Ovary (tissue), 3 donors: ENCODE measurements around the gene PHF21B.

Experiments
- EP300 ChIP-seq: sonication (generic); formaldehyde crosslinking; IDR thresholded peaks from one replicate; pipeline ENCODE4 v1.6.1; 2017; ENCODE audit warnings: antibody characterized with exemption
- POLR2A ChIP-seq: fragments of 450-650 bp; IDR thresholded peaks from one replicate; pipeline ENCODE4 v1.6.1; 2017; ENCODE audit warnings: antibody characterized with exemption, mild to moderate bottlenecking, moderate library complexity
- TF ChIP-seq, protein P1 (sequence below), 3 donors: fragments of 450-650 bp in 2 of 3; fragments of 200-600 bp in 1 of 3; IDR thresholded peaks; one replicate each; pipeline versions ENCODE4 v1.5.1 to v1.8.0; 2016 to 2022; ENCODE audit warnings: antibody characterized with exemption in 3 of 3, mild to moderate bottlenecking in 1 of 3
- donor health status: DM: no; HTN: no; CAD: no.

GRCh38 chr22:45013138-45013537, 3.3 kb upstream of the PHF21B start:
- TF ChIP-seq, protein P1, sequence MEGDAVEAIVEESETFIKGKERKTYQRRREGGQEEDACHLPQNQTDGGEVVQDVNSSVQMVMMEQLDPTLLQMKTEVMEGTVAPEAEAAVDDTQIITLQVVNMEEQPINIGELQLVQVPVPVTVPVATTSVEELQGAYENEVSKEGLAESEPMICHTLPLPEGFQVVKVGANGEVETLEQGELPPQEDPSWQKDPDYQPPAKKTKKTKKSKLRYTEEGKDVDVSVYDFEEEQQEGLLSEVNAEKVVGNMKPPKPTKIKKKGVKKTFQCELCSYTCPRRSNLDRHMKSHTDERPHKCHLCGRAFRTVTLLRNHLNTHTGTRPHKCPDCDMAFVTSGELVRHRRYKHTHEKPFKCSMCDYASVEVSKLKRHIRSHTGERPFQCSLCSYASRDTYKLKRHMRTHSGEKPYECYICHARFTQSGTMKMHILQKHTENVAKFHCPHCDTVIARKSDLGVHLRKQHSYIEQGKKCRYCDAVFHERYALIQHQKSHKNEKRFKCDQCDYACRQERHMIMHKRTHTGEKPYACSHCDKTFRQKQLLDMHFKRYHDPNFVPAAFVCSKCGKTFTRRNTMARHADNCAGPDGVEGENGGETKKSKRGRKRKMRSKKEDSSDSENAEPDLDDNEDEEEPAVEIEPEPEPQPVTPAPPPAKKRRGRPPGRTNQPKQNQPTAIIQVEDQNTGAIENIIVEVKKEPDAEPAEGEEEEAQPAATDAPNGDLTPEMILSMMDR (IDR thresholded peaks at IDR 0.05), result no peak
- TF ChIP-seq POLR2A (no peak), EP300 (no peak)
